SU-DHL-6 (cell line): ENCODE data around the gene MPZL2.

Experiments used
- CTCF ChIP-seq: fragments of 200-600 bp; sonication (generic); IDR thresholded peaks from one replicate; pipeline ENCODE4 v1.5.1; 2017; ENCODE audit warnings: antibody characterized with exemption, mild to moderate bottlenecking, low read length, moderate library complexity; ENCODE audit not compliant: insufficient read depth, poor library complexity, severe bottlenecking
- EZH2phosphoT487 ChIP-seq: fragments of 200-600 bp; sonication (generic), shearing (Covaris generic); conservative IDR thresholded peaks from 2 replicates; pipeline ENCODE4 v1.6.1; 2018; ENCODE audit warnings: mild to moderate bottlenecking, antibody characterized with exemption, low read length, moderate library complexity, mixed read lengths

- no peak for TF ChIP-seq CTCF
- no peak for TF ChIP-seq EZH2phosphoT487
Observed at GRCh38 chr11:118232659-118233058, 31.4 kb downstream of the MPZL2 start.
